CD4-positive, CD25-positive, alpha-beta regulatory T cell (primary cell): ENCODE results near the gene RAB35. TPM values are rescaled to one million over a fixed set of nuclear protein-coding genes. Genes with fewer than 3 reads are reported as not detected.
A peak's percentile ranks its signal among the peaks of the same experiment; 100 is the strongest.

ENCODE experiments used
- ATAC-seq, 2 donors: fragments of 150-1000 bp; cut with Tn5 transposase; one replicate each; pipeline ENCODE4 v1.10.0; 2021; ENCODE audit warnings: low read depth in 2 of 2, moderate number of reproducible peaks in 2 of 2, moderate library complexity in 1 of 2
- DNase-seq, 3 donors: peaks; one replicate each; pipeline versions ENCODE4 v3.0.0 to v3.0.0-alpha.2; 2012 to 2022; ENCODE audit warnings: mixed read lengths in 1 of 3
- H3K27ac ChIP-seq: one replicate; pipeline ENCODE4 v1.7.0; 2013; ENCODE audit warnings: mild to moderate bottlenecking, low read length; ENCODE audit not compliant: insufficient read depth, poor library complexity, severe bottlenecking
- H3K27me3 ChIP-seq: one replicate; pipeline ENCODE4 v1.7.0; 2013; ENCODE audit warnings: low read length; ENCODE audit not compliant: control insufficient read depth, insufficient read depth
- H3K36me3 ChIP-seq: one replicate; pipeline ENCODE4 v1.7.0; 2013; ENCODE audit warnings: mild to moderate bottlenecking, low read length, moderate library complexity; ENCODE audit not compliant: control insufficient read depth, insufficient read depth
- H3K4me1 ChIP-seq: 2 replicates; pipeline ENCODE4 v1.7.0; 2013; ENCODE audit warnings: mild to moderate bottlenecking, low read length; ENCODE audit not compliant: insufficient read depth, control insufficient read depth, poor library complexity, severe bottlenecking
- H3K4me3 ChIP-seq: one replicate; pipeline ENCODE4 v1.7.0; 2013; ENCODE audit warnings: low read depth, mild to moderate bottlenecking, low read length, moderate library complexity
- H3K9me3 ChIP-seq, 2 experiments: 1 replicate in 1 of 2; 2 replicates in 1 of 2; pipeline ENCODE4 v1.7.0; 2013; ENCODE audit warnings: low read length in 2 of 2, mild to moderate bottlenecking in 1 of 2, moderate library complexity in 1 of 2; ENCODE audit not compliant: control insufficient read depth in 2 of 2
- H3K27ac Mint-ChIP-seq, 3 donors: one replicate each; pipeline ENCODE4 v1.8.0; 2020 to 2022; ENCODE audit warnings: mild to moderate bottlenecking in 3 of 3, mixed read lengths in 3 of 3, moderate library complexity in 2 of 3
- H3K27me3 Mint-ChIP-seq: one replicate; pipeline ENCODE4 v1.8.0; 2022; ENCODE audit warnings: mild to moderate bottlenecking, mixed read lengths
- H3K36me3 Mint-ChIP-seq: one replicate; pipeline ENCODE4 v1.8.0; 2020; ENCODE audit warnings: mixed read lengths
- H3K4me1 Mint-ChIP-seq, 4 donors: one replicate each; pipeline ENCODE4 v1.8.0; 2020 to 2022; ENCODE audit warnings: mixed read lengths in 4 of 4, mild to moderate bottlenecking in 1 of 4
- H3K4me3 Mint-ChIP-seq, 4 donors: one replicate each; pipeline ENCODE4 v1.8.0; 2020 to 2022; ENCODE audit warnings: mild to moderate bottlenecking in 4 of 4, mixed read lengths in 4 of 4, moderate library complexity in 3 of 4
- H3K9me3 Mint-ChIP-seq, 7 donors: one replicate each; pipeline ENCODE4 v1.8.0; 2020 to 2022; ENCODE audit warnings: mixed read lengths in 7 of 7, mild to moderate bottlenecking in 3 of 7, moderate library complexity in 2 of 7
- polyA plus RNA-seq, 4 donors: library from polyadenylated mRNA; unstranded; fragments of 300-500 nt; fragmentation: Illumina TruSeq; gene quantifications; one replicate each; pipeline ENCODE4 v1.2.3, GENCODE V29; 2021
- total RNA-seq: library from RNA; stranded (reverse); gene quantifications from one replicate; pipeline ENCODE4 v1.2.3, GENCODE V29; 2022

Gene RAB35
- total and polyA plus RNA-seq, 5 donors from 2014 or later: 25.2 to 85.5 (median 27.7) TPM

DNA sequence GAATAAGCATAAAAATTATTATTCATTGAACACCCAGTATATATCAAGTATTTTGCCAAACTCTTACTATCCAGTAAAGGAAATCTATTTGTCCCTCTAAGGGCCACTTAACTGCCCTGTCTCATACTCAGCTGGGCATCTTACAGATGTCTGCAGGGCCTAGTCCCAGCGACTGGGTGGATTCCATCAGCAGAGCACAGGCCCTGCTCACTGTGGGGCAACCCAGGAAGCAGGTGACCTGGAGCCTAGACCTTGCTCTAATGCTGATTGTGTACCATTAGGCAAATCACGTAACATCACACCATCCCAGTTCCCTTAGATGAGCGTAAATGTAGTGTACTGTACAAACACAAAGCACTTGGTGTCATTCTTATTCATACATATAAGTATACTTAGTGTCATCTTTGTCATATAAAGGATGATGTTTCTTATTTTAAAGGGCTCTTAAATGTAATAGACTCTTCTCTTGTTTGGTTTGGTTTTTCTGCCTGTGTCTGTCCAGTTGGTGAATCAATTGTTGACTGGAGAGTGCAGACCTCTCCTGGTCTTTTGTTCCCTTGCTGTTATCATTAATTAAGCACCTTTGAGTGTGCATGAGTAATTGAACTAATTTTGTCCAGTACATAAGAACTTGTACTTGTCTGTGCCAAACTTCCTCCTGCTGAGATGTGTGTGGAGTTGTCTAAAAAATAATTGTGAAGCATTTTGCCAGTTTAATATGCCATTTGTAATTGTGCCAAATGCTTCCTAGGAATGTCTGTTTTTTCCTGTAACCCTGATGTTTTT is 49.3 kb downstream of the RAB35 start:
- Histone ChIP-seq H3K4me1 (no peaks in the 10 kb centered on the region), H3K27ac (no peak overlapping the region), H3K27me3 (no peaks in the 10 kb centered on the region), H3K4me3 (no peak overlapping the region), H3K36me3 (peaks cover 48% of the 10 kb centered on the region), H3K9me3 (no peaks in the 10 kb centered on the region)
- ATAC-seq (no peak), DNase-seq (no peak)
- Mint-ChIP-seq H3K4me3 (no peak overlapping the region), H3K9me3 (no peaks in the 10 kb centered on the region), H3K4me1 (peaks cover 0 to 6% (median under 1%) of the 10 kb centered on the region in 4 donors), H3K27ac (peak overlapping the region; percentile 25 to 69 (median 29)), H3K27me3 (no peaks in the 10 kb centered on the region), H3K36me3 (peaks cover 13% of the 10 kb centered on the region)

DNA sequence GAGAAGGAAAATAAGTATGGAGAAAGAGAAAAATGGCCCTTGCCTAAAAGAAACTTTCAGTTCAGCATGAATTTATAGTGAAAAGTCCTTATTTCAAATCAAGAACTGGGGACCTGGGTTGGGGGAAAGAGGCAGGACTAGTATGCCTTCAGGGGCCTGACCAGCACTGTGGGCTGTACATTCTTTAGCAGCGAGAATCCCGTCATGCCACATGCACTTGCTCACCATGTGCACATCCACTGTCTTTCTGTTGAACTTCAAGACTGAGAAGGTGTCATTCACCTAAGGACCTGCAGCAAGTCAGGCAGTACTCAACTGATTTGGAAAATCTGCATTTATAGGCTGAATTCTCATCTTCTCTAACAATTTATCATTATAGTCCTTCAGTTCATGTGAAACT is 50.2 kb downstream of the RAB35 start:
- Histone ChIP-seq H3K27ac (no peak overlapping the region), H3K4me1 (no peaks in the 10 kb centered on the region), H3K4me3 (no peak overlapping the region), H3K36me3 (peaks cover 48% of the 10 kb centered on the region), H3K27me3 (no peaks in the 10 kb centered on the region), H3K9me3 (no peaks in the 10 kb centered on the region)
- Mint-ChIP-seq H3K27me3 (no peaks in the 10 kb centered on the region), H3K9me3 (no peaks in the 10 kb centered on the region), H3K36me3 (peaks cover 19% of the 10 kb centered on the region), H3K4me1 (peaks cover 0 to 6% (median under 1%) of the 10 kb centered on the region in 4 donors), H3K27ac (no peak overlapping the region), H3K4me3 (no peak overlapping the region)
- no peak for ATAC-seq
- DNase-seq: no peak

DNA sequence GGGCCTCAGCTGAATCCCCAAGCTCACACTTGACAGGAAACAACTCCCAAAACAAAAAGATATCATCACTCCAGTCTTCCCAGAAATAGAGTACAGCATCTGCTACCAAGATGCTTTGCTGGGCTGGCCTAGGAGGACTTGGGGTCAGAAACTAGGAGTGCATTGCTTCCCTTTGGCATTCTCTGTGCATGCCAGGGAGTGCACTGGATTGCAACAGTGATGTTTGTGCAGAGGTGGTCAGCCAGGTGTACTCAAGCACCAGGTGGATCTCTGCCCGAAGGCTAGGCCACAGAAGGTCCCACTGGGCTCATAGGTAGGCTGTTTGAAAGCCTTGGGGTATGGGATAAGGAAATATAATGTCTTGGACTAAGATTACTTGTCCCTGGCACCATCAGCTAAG is 51.1 kb downstream of the RAB35 start:
- Histone ChIP-seq H3K27me3 (no peaks in the 10 kb centered on the region), H3K36me3 (peaks cover 48% of the 10 kb centered on the region), H3K4me3 (no peak overlapping the region), H3K4me1 (no peaks in the 10 kb centered on the region), H3K27ac (no peak overlapping the region), H3K9me3 (no peaks in the 10 kb centered on the region)
- Mint-ChIP-seq H3K27ac (no peak overlapping the region), H3K36me3 (peaks cover 19% of the 10 kb centered on the region), H3K4me1 (peaks cover 0 to 6% (median 1%) of the 10 kb centered on the region in 4 donors), H3K27me3 (no peaks in the 10 kb centered on the region), H3K9me3 (no peaks in the 10 kb centered on the region), H3K4me3 (no peak overlapping the region)
- no peak for ATAC-seq
- DNase-seq: no peak

DNA sequence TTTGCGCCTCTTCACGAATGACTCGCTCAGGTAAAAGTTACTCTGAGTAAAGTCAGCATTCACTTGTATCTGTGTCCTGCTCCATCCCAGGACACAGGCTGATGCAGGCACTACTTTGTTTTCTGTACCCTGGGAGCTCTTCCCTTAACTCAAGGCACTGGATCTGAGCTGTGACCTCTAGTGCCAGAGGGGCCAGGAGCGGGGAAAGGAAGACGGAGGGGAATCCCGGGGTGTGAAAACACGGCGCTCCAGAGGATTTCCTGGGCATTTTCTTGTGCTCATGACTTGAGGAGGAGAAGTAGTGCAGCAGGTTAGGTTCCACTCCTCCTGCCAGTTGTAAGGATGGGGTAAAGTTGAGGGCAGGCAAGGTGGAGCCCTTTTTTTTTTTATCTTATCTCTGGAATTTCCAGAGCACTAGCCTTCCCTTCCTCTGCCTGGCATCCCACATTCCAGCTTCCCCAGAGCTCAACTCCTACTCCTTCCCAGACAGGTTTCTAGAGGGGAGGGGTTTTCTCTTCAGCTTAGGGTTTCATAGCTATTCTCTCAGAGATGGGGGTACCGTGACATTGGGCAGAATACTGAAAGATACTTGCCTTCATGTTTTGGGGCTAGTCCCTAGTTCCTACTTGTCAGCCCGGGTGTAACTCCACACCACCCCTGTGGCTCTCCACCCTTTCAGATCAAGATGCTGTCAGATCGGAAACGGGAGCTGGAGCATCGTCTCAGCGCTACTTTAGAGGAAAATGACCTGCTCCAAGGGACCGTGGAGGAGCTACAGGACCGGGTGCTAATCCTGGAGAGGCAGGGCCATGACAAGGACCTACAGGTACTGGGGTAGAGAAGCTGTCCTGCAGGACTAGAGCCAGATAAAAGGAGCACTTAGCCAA is 52.3 kb downstream of the RAB35 start:
- no peaks in the 10 kb centered on the region for H3K27me3 Mint-ChIP-seq
- no peaks in the 10 kb centered on the region for H3K27me3 ChIP-seq
- no peaks in the 10 kb centered on the region for H3K9me3 ChIP-seq
- no peak overlapping the region for H3K27ac ChIP-seq
- no peak overlapping the region for H3K4me3 Mint-ChIP-seq
- H3K36me3 ChIP-seq: peaks cover 48% of the 10 kb centered on the region
- H3K4me1 ChIP-seq: no peaks in the 10 kb centered on the region
- peak overlapping the region in 2 of 3 donors; percentile 41 to 46 for H3K27ac Mint-ChIP-seq
- peaks cover 16% of the 10 kb centered on the region for H3K36me3 Mint-ChIP-seq
- no peaks in the 10 kb centered on the region for H3K9me3 Mint-ChIP-seq
- DNase-seq: no peak
- peaks cover 0 to 6% (median 2%) of the 10 kb centered on the region in 4 donors for H3K4me1 Mint-ChIP-seq
- H3K4me3 ChIP-seq: no peak overlapping the region
- ATAC-seq: no peak

DNA sequence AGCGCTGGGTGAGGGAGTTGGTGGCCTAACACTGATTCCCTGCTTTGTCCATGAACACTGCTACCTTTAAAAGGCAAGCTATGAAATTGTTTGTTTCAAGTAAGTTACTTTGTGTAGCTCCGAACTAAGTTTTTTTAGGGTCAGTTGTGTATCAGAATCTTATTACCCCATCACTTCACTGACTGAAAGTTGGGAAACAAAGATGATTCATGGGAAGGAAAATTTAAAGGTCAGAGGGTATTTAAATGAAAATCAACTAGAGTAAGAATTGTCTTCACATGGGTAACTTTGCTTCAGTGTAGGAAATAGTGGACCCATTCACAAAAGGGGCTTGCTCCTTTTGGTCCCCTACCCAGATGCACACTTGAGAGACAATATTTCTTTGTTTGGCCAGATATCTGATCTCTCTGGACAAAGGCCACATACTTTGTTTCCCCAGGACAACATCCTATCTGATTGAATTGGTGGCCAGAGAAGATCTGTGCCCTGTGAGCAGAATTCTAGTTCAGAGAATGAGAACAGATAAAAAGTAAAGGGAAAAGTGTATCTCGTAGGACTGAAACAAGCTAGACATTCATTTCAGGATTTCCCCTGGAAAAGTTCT is 53.5 kb downstream of the RAB35 start:
- no peaks in the 10 kb centered on the region for H3K9me3 ChIP-seq
- H3K27me3 Mint-ChIP-seq: no peaks in the 10 kb centered on the region
- H3K4me3 ChIP-seq: no peak overlapping the region
- H3K9me3 Mint-ChIP-seq: no peaks in the 10 kb centered on the region
- no peaks in the 10 kb centered on the region for H3K27me3 ChIP-seq
- no peaks in the 10 kb centered on the region for H3K4me1 ChIP-seq
- no peak for DNase-seq
- H3K27ac Mint-ChIP-seq: no peak overlapping the region
- ATAC-seq: no peak
- H3K36me3 Mint-ChIP-seq: peaks cover 12% of the 10 kb centered on the region
- no peak overlapping the region for H3K4me3 Mint-ChIP-seq
- H3K4me1 Mint-ChIP-seq: peaks cover 0 to 3% (median 0%) of the 10 kb centered on the region in 4 donors
- peaks cover 48% of the 10 kb centered on the region for H3K36me3 ChIP-seq
- no peak overlapping the region for H3K27ac ChIP-seq

DNA sequence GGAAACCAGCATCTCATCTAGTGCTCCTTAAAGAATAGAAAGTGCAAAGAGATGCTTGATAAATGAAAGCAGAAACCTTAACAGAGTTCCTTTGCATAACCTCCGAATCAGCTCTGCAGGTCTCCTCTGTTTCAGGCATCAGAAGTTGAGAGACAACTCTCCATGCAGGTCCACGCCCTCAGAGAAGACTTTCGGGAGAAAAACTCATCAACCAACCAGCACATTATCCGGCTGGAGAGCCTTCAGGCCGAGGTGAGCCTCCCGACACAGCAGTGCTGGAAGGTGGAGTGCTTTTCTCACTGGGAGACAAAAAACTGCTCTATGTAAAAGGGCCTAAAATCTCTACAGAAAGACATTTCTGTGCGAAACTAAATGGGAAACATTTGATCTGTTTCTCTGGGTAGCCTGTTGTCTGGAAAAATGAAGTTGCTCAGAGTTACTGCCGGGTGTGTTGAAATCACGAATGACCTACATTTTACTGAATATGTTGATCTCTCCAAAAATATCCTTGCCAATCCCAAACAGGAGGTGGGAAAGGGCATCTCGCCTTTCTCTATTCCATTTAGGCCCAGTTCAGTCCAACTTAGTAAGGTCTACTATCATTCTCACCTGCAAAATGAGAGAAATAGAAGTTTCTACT is 54.9 kb downstream of the RAB35 start:
- Histone ChIP-seq H3K36me3 (peaks cover 45% of the 10 kb centered on the region), H3K4me1 (no peaks in the 10 kb centered on the region), H3K27ac (no peak overlapping the region), H3K27me3 (no peaks in the 10 kb centered on the region), H3K9me3 (no peaks in the 10 kb centered on the region), H3K4me3 (no peak overlapping the region)
- no peaks in the 10 kb centered on the region for H3K9me3 Mint-ChIP-seq
- H3K36me3 Mint-ChIP-seq: peaks cover 14% of the 10 kb centered on the region
- peaks cover 0 to 3% (median 0%) of the 10 kb centered on the region in 4 donors for H3K4me1 Mint-ChIP-seq
- H3K4me3 Mint-ChIP-seq: no peak overlapping the region
- DNase-seq (no peak), ATAC-seq (no peak)
- H3K27ac Mint-ChIP-seq: no peak overlapping the region
- no peaks in the 10 kb centered on the region for H3K27me3 Mint-ChIP-seq

DNA sequence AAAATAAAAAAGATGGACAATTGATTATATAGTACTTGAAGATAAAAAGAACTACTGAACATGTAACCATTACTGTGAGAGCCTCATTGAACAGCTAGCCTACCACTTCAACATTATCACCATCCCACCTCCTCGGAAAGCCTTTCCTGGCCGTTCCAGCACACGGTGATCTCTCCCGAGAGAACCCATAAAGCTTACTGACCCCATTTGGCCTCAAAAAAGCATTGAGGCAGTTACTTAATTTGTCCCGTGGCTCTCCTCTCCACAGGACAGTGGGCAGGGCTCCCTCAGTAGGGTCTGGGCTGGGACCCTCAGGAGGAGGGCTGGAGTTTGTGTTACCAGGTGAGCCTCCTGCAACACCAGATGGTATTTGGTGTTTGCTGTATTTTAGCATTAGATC is 55.8 kb downstream of the RAB35 start:
- no peaks in the 10 kb centered on the region for H3K27me3 ChIP-seq
- H3K4me1 ChIP-seq: no peaks in the 10 kb centered on the region
- peak overlapping the region in 1 of 3 donors; percentile 75 for H3K27ac Mint-ChIP-seq
- H3K4me1 Mint-ChIP-seq: peaks cover 0 to 3% (median 0%) of the 10 kb centered on the region in 4 donors
- no peak for ATAC-seq
- DNase-seq: no peak
- H3K36me3 ChIP-seq: peaks cover 39% of the 10 kb centered on the region
- no peaks in the 10 kb centered on the region for H3K27me3 Mint-ChIP-seq
- no peaks in the 10 kb centered on the region for H3K9me3 ChIP-seq
- H3K9me3 Mint-ChIP-seq: no peaks in the 10 kb centered on the region
- no peak overlapping the region for H3K4me3 ChIP-seq
- no peak overlapping the region for H3K4me3 Mint-ChIP-seq
- no peak overlapping the region for H3K27ac ChIP-seq
- H3K36me3 Mint-ChIP-seq: peaks cover 14% of the 10 kb centered on the region
